Stimulated activated CD4-positive, alpha-beta T cell treated with anti-CD3 and anti-CD28 coated beads, Interleukin-15, amount 100 ng/mL, for 48 hours (primary cell): Measurements from ENCODE around the gene CLEC4C.

ENCODE experiments used
- DNase-seq, 2 donors: peaks; one replicate each; pipeline ENCODE4 v3.0.0-alpha.2; 2020; ENCODE audit warnings: low read depth in 2 of 2

The CLEC4C gene

GRCh38 chr12:7723926-7724325 is 23.2 kb downstream of the CLEC4C start:
- no peak for DNase-seq

GRCh38 chr12:7719946-7720730 is 27.0 kb downstream of the CLEC4C start:
- no peak for DNase-seq

GRCh38 chr12:7716381-7716780 is 30.8 kb downstream of the CLEC4C start:
- DNase-seq, result no peak

DNA sequence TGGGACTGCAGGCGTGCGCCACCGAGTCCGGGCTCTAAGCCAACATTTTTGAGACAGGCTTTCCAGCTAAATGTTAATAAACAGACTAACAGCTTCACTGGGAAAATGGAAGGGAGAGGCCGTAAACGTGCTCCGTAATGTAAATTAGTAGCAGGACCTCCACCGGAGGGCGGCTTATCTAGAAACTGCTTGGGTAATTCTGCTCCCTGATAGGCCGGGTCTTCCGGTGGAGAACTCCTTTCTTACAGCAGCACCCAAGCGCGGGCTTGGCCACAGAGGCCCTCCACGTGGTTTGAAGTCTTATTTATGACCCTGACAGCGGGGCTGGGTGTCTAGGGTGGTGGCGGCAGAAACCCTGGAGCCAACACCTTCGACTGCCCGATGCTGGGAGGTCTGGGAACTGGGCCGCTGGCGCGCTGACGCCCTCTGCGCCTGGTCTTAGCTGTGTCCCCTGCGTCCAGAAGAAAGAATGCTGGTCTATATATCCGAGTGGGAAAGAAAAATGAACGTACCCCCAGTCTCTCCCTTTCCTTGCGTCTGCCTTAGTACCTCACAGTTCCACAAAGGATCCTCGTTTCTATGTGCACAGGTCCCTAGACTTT is 34.2 kb downstream of the CLEC4C start:
- DNase-seq, result no peak

- DNase-seq, result no peak
These were observed 36.0 kb downstream of the CLEC4C start, which contains the start of gene DPPA3 for GRCh38 chr12:7711133-7711532. Gene DPPA3, plus strand, starts transcription at chr12:7711433. Its CDS starts 138 bp downstream, at chr12:7711571.

DNA sequence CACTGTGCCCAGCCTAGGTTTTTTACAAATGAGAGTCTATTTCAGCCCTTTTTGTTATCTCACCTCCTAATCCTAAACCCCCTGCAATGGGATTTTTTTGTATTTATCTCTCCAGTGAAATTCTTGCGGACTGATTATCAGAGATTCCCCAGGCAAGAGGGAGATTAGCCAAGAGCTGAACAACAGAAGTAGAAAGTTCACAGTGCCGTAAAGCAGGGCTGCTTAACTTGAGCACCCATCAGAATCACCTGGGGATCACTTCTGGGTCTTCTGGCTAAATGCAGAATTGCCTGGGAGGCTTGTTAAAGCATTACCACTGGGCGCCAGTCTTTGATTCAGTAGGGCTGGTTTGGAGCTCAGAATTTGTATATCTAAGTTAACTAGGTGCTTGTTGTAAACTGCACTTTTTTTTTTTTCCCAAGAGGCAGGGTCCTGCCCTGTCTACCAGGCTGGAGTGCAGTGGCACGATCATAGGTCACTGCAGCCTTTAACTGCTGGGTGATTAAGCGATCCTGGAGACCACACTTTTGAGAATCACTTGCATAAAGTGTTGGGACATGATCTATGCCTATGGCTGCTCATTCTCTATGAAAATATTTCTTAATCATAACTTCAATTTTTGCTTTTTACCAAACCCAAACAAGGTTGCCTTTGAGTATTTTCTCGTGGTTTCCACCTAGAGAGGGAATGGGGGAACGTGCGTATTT is 37.1 kb downstream of the CLEC4C start:
- DNase-seq, result no peak

DNA sequence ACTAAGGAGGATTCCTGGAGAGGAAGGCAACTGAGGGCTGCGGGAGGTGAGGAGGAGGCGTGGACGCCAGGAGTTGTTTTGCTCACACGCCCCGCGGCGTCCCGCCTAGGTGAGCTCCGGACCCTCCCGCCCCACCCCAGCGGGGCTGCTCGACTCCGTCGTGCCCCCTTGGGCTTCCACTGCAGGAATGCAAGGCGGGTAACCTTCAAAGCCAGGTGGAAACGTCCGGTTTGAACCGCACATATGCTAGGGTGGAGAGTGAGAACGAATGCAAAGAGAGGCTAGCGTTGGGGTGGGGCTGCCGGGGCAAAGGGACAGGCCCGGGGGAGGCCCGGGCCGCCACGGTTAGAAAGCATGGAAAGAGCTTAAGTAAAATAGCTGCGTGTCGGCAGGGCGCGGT is 41.3 kb downstream of the CLEC4C start:
- DNase-seq, result no peak

- DNase-seq, result no peak
These were observed 51.5 kb downstream of the CLEC4C start, which contains the start of gene GDF3 for GRCh38 chr12:7695566-7696197. Gene GDF3, minus strand, starts transcription at chr12:7695775. Its CDS starts 47 bp downstream, at chr12:7695728.

DNA sequence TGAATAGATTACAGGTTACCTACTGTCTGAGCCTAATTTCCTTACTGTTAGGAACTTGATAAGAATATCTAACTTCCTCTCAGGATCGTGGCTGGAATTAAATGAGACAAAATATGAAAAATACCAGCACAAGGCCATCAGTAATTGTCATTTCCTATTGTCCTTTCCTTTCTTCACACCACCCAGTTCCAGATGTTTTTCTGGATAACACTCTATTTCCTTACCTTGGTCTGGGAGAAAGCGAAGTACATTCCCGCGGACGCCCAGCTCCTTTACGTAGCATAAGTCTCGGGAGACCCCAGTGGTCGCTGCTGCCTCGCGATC is 52.0 kb downstream of the CLEC4C start:
- no peak for DNase-seq

GRCh38 chr12:7694556-7695236 is 52.5 kb downstream of the CLEC4C start:
- no peak for DNase-seq

- no peak for DNase-seq
These were observed 53.4 kb downstream of the CLEC4C start for GRCh38 chr12:7693793-7694192.

- no peak for DNase-seq
These were observed 65.6 kb downstream of the CLEC4C start for GRCh38 chr12:7681535-7681934.
